Measurements from ENCODE around the gene TYSND1.

GRCh38 chr10:70096016-70096704, 50.3 kb downstream of the TYSND1 start:
- no peak for TF ChIP-seq POLR2A (IDR thresholded peaks at IDR 0.05)
- TF ChIP-seq EP300 (IDR thresholded peaks at IDR 0.05) = no peak
